A673 (cell line): ENCODE results near the gene ZCCHC24.

ENCODE experiments used
- EZH2 ChIP-seq: fragments of 200-600 bp; sonication (generic); IDR thresholded peaks from 2 replicates; pipeline ENCODE4 v1.6.1; 2017; ENCODE audit warnings: borderline replicate concordance, low read depth, mild to moderate bottlenecking, mixed read lengths, antibody characterized with exemption, low read length; ENCODE audit not compliant: poor library complexity, severe bottlenecking
- TF ChIP-seq, protein P1 (sequence below): fragments of 300-800, 200-600 bp; sonication (generic); conservative IDR thresholded peaks from 2 replicates; pipeline ENCODE4 v1.5.1; 2017; ENCODE audit warnings: low read depth, mild to moderate bottlenecking, antibody characterized with exemption, low read length, moderate library complexity, mixed read lengths

DNA sequence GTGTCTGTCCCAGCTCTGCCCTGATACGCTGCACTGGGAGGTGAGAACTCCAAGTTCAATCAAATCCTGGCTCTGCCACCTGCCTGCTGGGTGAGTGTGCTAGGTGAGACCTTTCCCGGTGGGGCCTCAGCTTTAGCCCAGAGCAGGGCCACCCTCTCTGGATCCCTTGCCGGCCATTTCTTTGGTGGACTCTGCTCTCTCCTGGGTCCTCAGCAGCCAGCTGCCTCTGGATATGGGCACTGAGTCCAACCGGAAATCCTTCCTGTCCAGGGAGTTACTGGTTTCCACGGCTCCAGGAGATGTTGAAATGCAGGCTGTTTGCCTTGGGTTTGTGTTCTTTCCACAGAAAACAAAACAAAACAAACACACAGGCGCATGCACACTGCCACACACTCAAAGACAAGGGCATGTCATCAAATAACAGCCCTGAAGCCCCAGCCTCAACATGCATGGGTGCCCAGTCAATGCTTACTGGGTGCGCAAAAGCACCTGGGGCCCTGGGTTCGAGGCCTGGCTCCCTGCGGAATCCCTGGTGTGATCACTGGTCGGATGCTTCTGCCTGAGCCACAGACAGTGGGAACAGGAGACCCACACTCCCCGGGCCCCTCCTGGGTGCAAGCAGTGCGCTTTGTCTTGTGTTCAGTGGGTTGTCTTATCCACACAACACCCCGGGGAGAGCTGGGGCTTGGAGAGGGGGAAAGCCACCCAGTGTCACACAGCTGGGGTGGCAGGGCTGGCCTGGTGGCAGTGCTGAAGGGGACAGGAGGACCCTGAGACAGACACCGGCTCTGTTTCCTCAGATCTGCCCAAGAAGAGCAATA, 65.1 kb downstream of the ZCCHC24 start:
- TF ChIP-seq, protein P1, sequence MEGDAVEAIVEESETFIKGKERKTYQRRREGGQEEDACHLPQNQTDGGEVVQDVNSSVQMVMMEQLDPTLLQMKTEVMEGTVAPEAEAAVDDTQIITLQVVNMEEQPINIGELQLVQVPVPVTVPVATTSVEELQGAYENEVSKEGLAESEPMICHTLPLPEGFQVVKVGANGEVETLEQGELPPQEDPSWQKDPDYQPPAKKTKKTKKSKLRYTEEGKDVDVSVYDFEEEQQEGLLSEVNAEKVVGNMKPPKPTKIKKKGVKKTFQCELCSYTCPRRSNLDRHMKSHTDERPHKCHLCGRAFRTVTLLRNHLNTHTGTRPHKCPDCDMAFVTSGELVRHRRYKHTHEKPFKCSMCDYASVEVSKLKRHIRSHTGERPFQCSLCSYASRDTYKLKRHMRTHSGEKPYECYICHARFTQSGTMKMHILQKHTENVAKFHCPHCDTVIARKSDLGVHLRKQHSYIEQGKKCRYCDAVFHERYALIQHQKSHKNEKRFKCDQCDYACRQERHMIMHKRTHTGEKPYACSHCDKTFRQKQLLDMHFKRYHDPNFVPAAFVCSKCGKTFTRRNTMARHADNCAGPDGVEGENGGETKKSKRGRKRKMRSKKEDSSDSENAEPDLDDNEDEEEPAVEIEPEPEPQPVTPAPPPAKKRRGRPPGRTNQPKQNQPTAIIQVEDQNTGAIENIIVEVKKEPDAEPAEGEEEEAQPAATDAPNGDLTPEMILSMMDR: no peak
- no peak for TF ChIP-seq EZH2
